Pulmonary artery endothelial cell (primary cell): ENCODE results near the gene EPHA4. TPM values are rescaled to one million over a fixed set of nuclear protein-coding genes. Genes with fewer than 3 reads are reported as not detected.

Experiments used
- DNase-seq: peaks from one replicate; pipeline ENCODE4 v3.0.0-alpha.2; 2011; ENCODE audit warnings: low read depth, low spot score
- total RNA-seq: library from RNA; depleted of rRNA; stranded (reverse); fragments of >200 nt; gene quantifications from 2 replicates; pipeline ENCODE4 v1.2.3, GENCODE V29; 2014

Gene EPHA4
- total RNA-seq, 1 donor from 2014 or later = 33.4 TPM

GRCh38 chr2:221505605-221506004 lies 66.5 kb downstream of the EPHA4 start:
- no peak for DNase-seq

- DNase-seq = no peak
Observed at GRCh38 chr2:221504905-221505304, 67.2 kb downstream of the EPHA4 start.

- no peak for DNase-seq
Observed at GRCh38 chr2:221503965-221504364, 68.1 kb downstream of the EPHA4 start.

- peak; percentile 57 for DNase-seq
Observed at GRCh38 chr2:221502270-221503010, 69.7 kb downstream of the EPHA4 start.

GRCh38 chr2:221501883-221502269 lies 70.2 kb downstream of the EPHA4 start:
- DNase-seq = no peak

- peak; percentile 54 for DNase-seq
Observed at GRCh38 chr2:221501210-221501882, 70.8 kb downstream of the EPHA4 start.

GRCh38 chr2:221500501-221501209 lies 71.4 kb downstream of the EPHA4 start:
- no peak for DNase-seq

- no peak for DNase-seq
Observed at GRCh38 chr2:221495731-221496130, 76.4 kb downstream of the EPHA4 start.

- no peak for DNase-seq
Observed at GRCh38 chr2:221494556-221494955, 77.5 kb downstream of the EPHA4 start.

- DNase-seq = no peak
Observed at GRCh38 chr2:221493391-221493790, 78.7 kb downstream of the EPHA4 start.

- no peak for DNase-seq
Observed at GRCh38 chr2:221492636-221493035, 79.5 kb downstream of the EPHA4 start.

GRCh38 chr2:221490506-221491060 lies 81.5 kb downstream of the EPHA4 start:
- DNase-seq = no peak

- DNase-seq = no peak
Observed at GRCh38 chr2:221488136-221488807, 83.8 kb downstream of the EPHA4 start.

GRCh38 chr2:221486106-221486505 lies 86.0 kb downstream of the EPHA4 start:
- DNase-seq = no peak

- DNase-seq = no peak
Observed at GRCh38 chr2:221485503-221485870, 86.6 kb downstream of the EPHA4 start.

- DNase-seq = no peak
Observed at GRCh38 chr2:221484761-221485502, 87.2 kb downstream of the EPHA4 start.

GRCh38 chr2:221482666-221483455 lies 89.2 kb downstream of the EPHA4 start:
- DNase-seq = no peak

GRCh38 chr2:221480821-221481220 lies 91.3 kb downstream of the EPHA4 start:
- DNase-seq = no peak

- no peak for DNase-seq
Observed at GRCh38 chr2:221480163-221480562, 91.9 kb downstream of the EPHA4 start.

GRCh38 chr2:221478485-221478863 lies 93.6 kb downstream of the EPHA4 start:
- DNase-seq = no peak
